Ishikawa (cell line): ENCODE results near the gene FKBP1C.
"Not testable (repeated sequence)": the region's sequence is repeated elsewhere in the genome, so short reads cannot be mapped to it uniquely, and the experiment has no call there.

Experiments
- CEBPB ChIP-seq: IDR thresholded peaks from 2 replicates; pipeline ENCODE4 v1.6.1; 2012
- CREB1 ChIP-seq: IDR thresholded peaks from 2 replicates; pipeline ENCODE4 v1.6.1; 2012; ENCODE audit warnings: low read depth
- EGR1 ChIP-seq: IDR thresholded peaks from 2 replicates; pipeline ENCODE4 v1.6.1; 2012
- EP300 ChIP-seq: IDR thresholded peaks from 2 replicates; pipeline ENCODE4 v1.6.1; 2012; ENCODE audit warnings: borderline replicate concordance
- FOXM1 ChIP-seq: IDR thresholded peaks from 2 replicates; pipeline ENCODE4 v1.6.1; 2012; ENCODE audit warnings: low read depth, borderline replicate concordance
- MAX ChIP-seq: IDR thresholded peaks from 2 replicates; pipeline ENCODE4 v1.6.1; 2012
- NFIC ChIP-seq: IDR thresholded peaks from 2 replicates; pipeline ENCODE4 v1.6.1; 2012
- RAD21 ChIP-seq: IDR thresholded peaks from 2 replicates; pipeline ENCODE4 v1.6.1; 2012; ENCODE audit warnings: low read depth
- REST ChIP-seq: IDR thresholded peaks from 2 replicates; pipeline ENCODE4 v1.6.1; 2012; ENCODE audit warnings: low read depth, mild to moderate bottlenecking
- TAF1 ChIP-seq: IDR thresholded peaks from 2 replicates; pipeline ENCODE4 v1.6.1; 2012; ENCODE audit warnings: low read depth, mild to moderate bottlenecking
- TCF12 ChIP-seq: IDR thresholded peaks from 2 replicates; pipeline ENCODE4 v1.6.1; 2012; ENCODE audit warnings: low read depth
- TEAD4 ChIP-seq: IDR thresholded peaks from 2 replicates; pipeline ENCODE4 v1.6.1; 2012
- YY1 ChIP-seq: IDR thresholded peaks from 2 replicates; pipeline ENCODE4 v1.6.1; 2012; ENCODE audit warnings: low read depth
- ZBTB7A ChIP-seq: IDR thresholded peaks from 2 replicates; pipeline ENCODE4 v1.6.1; 2012; ENCODE audit warnings: low read depth
- TF ChIP-seq, protein P1 (sequence below): IDR thresholded peaks from 2 replicates; pipeline ENCODE4 v1.6.1; 2012

FKBP1C gene

GRCh38 chr6:63211343-63211742 is at the start of gene FKBP1C:
FKBP1C (plus strand) TSS chr6:63211469.
- not testable (repeated sequence) for TF ChIP-seq TCF12, ZBTB7A, EGR1

GRCh38 chr6:63174173-63174572 is 37.1 kb upstream of the FKBP1C start:
- TF ChIP-seq CEBPB (no peak), CREB1 (no peak), TEAD4 (no peak), RAD21 (no peak), FOXM1 (no peak), MAX (no peak), TCF12 (no peak), EGR1 (no peak), EP300 (no peak), ZBTB7A (no peak)

GRCh38 chr6:63176181-63176580 is 35.1 kb upstream of the FKBP1C start:
- TF ChIP-seq TEAD4 (no peak), YY1 (no peak), CEBPB (no peak), MAX (no peak), EP300 (no peak), EGR1 (no peak), TAF1 (no peak), ZBTB7A (no peak), CREB1 (no peak), REST (no peak), RAD21 (no peak), NFIC (no peak), TCF12 (no peak), FOXM1 (no peak)
- TF ChIP-seq, protein P1, sequence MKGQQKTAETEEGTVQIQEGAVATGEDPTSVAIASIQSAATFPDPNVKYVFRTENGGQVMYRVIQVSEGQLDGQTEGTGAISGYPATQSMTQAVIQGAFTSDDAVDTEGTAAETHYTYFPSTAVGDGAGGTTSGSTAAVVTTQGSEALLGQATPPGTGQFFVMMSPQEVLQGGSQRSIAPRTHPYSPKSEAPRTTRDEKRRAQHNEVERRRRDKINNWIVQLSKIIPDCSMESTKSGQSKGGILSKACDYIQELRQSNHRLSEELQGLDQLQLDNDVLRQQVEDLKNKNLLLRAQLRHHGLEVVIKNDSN = no peak

- TF ChIP-seq RAD21 (no peak), REST (no peak), TCF12 (no peak), TEAD4 (no peak), ZBTB7A (no peak), NFIC (no peak), CEBPB (no peak), FOXM1 (no peak)
- TF ChIP-seq, protein P1 = no peak
These were observed 30.9 kb upstream of the FKBP1C start for GRCh38 chr6:63180367-63180766.

DNA sequence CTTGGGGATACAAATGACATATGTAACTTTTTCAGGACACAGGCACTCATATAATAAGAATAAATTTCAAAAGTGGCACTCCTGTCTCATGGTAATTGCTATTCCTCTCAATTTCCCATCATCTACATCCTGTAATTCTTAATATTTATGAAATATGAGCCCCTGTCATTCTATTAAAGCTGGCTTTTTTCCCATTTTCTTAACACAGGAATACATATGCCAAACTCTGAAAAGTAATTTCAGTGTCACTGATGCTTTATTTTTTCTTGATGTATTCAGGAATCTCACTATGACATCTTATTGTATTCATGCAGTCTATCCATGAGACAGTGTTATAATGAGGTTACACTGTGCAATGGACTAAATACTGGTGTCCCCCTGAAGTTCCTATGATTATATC is 24.3 kb upstream of the FKBP1C start:
- TF ChIP-seq TEAD4 (no peak), CREB1 (no peak), EP300 (no peak), TAF1 (no peak), NFIC (no peak), TCF12 (no peak), REST (no peak), ZBTB7A (no peak)
- TF ChIP-seq, protein P1 = no peak
